Suprapubic skin (tissue), 4 donors: ENCODE measurements around the gene OTUD5. TPM values are rescaled to one million over a fixed set of nuclear protein-coding genes. Genes with fewer than 3 reads are reported as not detected.

Source experiments
- DNase-seq, 2 donors: peaks; one replicate each; pipeline ENCODE4 v3.0.0-alpha.2; 2019; ENCODE audit warnings: low spot score in 2 of 2
- H3K27ac ChIP-seq: fragments of 200-600 bp; sonication (generic); one replicate; pipeline ENCODE4 v1.5.1; 2019
- H3K27me3 ChIP-seq: fragments of 200-600 bp; sonication (generic); one replicate; pipeline ENCODE4 v1.5.1; 2019
- H3K36me3 ChIP-seq: fragments of 200-600 bp; sonication (generic); one replicate; pipeline ENCODE4 v1.5.1; 2019
- H3K4me1 ChIP-seq: fragments of 200-600 bp; sonication (generic); one replicate; pipeline ENCODE4 v1.5.1; 2019
- H3K4me3 ChIP-seq: fragments of 200-600 bp; sonication (generic); one replicate; pipeline ENCODE4 v1.5.1; 2019; ENCODE audit warnings: mild to moderate bottlenecking
- H3K9me3 ChIP-seq: fragments of 200-600 bp; sonication (generic); one replicate; pipeline ENCODE4 v1.5.1; 2019
- EP300 ChIP-seq: sonication (generic); formaldehyde crosslinking; IDR thresholded peaks from one replicate; pipeline ENCODE4 v1.6.1; 2017; ENCODE audit warnings: antibody characterized with exemption
- POLR2A ChIP-seq, 2 donors: fragments of 450-650 bp; IDR thresholded peaks; one replicate each; pipeline ENCODE4 v1.6.1; 2017; ENCODE audit warnings: antibody characterized with exemption in 2 of 2, mild to moderate bottlenecking in 2 of 2, moderate library complexity in 2 of 2
- POLR2AphosphoS5 ChIP-seq, 3 donors: sonication (generic); formaldehyde crosslinking; IDR thresholded peaks; one replicate each; pipeline ENCODE4 v1.6.1; 2017; ENCODE audit warnings: antibody characterized with exemption in 3 of 3
- WGBS: methylation state at CpG from one replicate; pipeline ENCODE4 v1.1.5; 2018; 5-methylcytosine and 5-hydroxymethylcytosine counted together
- total RNA-seq, 4 donors: library from RNA; depleted of rRNA; stranded (reverse); fragments of >200 nt; gene quantifications; one replicate each; pipeline ENCODE4 v1.1.0, GENCODE V29; 2016
- TF ChIP-seq, protein P1 (sequence below), 2 donors: fragments of 200-600 bp in 1 of 2; fragments of 450-650 bp in 1 of 2; sonication (generic) in 1 of 2; IDR thresholded peaks; one replicate each; pipeline ENCODE4 v1.5.1; 2016 to 2019; ENCODE audit warnings: antibody characterized with exemption in 2 of 2, mild to moderate bottlenecking in 1 of 2, moderate library complexity in 1 of 2

OTUD5 gene, protein sequence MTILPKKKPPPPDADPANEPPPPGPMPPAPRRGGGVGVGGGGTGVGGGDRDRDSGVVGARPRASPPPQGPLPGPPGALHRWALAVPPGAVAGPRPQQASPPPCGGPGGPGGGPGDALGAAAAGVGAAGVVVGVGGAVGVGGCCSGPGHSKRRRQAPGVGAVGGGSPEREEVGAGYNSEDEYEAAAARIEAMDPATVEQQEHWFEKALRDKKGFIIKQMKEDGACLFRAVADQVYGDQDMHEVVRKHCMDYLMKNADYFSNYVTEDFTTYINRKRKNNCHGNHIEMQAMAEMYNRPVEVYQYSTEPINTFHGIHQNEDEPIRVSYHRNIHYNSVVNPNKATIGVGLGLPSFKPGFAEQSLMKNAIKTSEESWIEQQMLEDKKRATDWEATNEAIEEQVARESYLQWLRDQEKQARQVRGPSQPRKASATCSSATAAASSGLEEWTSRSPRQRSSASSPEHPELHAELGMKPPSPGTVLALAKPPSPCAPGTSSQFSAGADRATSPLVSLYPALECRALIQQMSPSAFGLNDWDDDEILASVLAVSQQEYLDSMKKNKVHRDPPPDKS
- 10 to 100 TPM; 32.3 to 50.1 (median 46.2) TPM for total RNA-seq

DNA sequence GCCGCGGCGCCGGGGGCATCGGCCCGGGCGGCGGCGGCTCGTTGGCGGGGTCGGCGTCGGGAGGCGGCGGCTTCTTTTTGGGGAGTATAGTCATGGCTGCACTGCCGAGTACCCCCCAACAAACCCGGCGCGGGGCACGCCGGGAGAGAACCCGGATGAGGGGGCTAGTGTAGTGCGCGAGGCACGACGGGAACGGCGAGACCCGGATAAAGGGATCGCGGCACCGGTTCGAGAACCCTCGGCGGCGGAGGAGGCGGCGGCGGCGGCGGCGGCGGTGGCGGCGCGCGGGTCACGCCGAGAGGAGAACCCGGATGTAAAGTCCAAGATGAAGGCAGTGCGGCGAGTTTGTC, at the start of gene OTUD5:
Gene OTUD5 (minus strand): TSS at position 131 of the 350 bp plus-strand sequence. CDS start 37 bp downstream, at position 94.
- DNase-seq, result peak in 1 of 2 donors; percentile 78
- TF ChIP-seq POLR2A (IDR thresholded peaks at IDR 0.05) (no peak), POLR2AphosphoS5 (IDR thresholded peaks at IDR 0.05) (no peak)
- peak within 1 kb of the TSS; percentile 68 for H3K4me3 ChIP-seq
- no peaks in the 10 kb centered on the region for H3K36me3 ChIP-seq
- WGBS, result 36% methylated on average over 53 of the region's 53 CpGs
- peak within 1 kb of the TSS; percentile 97 for H3K27ac ChIP-seq
- no peaks in the 10 kb centered on the region for H3K9me3 ChIP-seq
- no peaks in the 10 kb centered on the region for H3K27me3 ChIP-seq
- peaks cover 39% of the 10 kb centered on the region for H3K4me1 ChIP-seq

DNA sequence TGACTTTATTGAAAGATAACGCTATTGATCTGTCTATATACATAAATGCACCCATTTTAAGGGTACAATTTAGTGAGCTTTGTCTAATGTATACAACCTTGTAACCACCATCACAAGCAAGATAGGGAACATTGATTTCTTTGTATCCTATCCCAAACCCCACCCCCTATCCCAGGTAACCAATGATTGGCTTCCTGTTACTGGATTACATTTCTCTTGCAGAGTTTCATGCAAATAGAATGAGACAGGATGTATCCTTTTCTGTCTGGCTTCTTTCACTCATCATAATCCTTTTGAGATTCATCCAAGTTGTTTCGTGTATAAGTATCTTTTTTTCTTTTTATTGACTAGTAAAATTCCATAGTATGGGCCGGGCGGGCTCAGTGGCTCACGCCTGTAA, 46.3 kb upstream of the OTUD5 start:
- Histone ChIP-seq H3K36me3 (no peaks in the 10 kb centered on the region), H3K27me3 (no peaks in the 10 kb centered on the region), H3K4me1 (peaks cover 9% of the 10 kb centered on the region), H3K9me3 (no peaks in the 10 kb centered on the region), H3K4me3 (no peak overlapping the region), H3K27ac (no peak overlapping the region)
- 71% methylated on average over 5 of the region's 5 CpGs for WGBS
- TF ChIP-seq, protein P1, sequence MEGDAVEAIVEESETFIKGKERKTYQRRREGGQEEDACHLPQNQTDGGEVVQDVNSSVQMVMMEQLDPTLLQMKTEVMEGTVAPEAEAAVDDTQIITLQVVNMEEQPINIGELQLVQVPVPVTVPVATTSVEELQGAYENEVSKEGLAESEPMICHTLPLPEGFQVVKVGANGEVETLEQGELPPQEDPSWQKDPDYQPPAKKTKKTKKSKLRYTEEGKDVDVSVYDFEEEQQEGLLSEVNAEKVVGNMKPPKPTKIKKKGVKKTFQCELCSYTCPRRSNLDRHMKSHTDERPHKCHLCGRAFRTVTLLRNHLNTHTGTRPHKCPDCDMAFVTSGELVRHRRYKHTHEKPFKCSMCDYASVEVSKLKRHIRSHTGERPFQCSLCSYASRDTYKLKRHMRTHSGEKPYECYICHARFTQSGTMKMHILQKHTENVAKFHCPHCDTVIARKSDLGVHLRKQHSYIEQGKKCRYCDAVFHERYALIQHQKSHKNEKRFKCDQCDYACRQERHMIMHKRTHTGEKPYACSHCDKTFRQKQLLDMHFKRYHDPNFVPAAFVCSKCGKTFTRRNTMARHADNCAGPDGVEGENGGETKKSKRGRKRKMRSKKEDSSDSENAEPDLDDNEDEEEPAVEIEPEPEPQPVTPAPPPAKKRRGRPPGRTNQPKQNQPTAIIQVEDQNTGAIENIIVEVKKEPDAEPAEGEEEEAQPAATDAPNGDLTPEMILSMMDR (IDR thresholded peaks at IDR 0.05), result no peak
- no peak for TF ChIP-seq POLR2A (IDR thresholded peaks at IDR 0.05)
- TF ChIP-seq POLR2AphosphoS5 (IDR thresholded peaks at IDR 0.05), result no peak
- no peak for TF ChIP-seq EP300
- DNase-seq, result no peak

DNA sequence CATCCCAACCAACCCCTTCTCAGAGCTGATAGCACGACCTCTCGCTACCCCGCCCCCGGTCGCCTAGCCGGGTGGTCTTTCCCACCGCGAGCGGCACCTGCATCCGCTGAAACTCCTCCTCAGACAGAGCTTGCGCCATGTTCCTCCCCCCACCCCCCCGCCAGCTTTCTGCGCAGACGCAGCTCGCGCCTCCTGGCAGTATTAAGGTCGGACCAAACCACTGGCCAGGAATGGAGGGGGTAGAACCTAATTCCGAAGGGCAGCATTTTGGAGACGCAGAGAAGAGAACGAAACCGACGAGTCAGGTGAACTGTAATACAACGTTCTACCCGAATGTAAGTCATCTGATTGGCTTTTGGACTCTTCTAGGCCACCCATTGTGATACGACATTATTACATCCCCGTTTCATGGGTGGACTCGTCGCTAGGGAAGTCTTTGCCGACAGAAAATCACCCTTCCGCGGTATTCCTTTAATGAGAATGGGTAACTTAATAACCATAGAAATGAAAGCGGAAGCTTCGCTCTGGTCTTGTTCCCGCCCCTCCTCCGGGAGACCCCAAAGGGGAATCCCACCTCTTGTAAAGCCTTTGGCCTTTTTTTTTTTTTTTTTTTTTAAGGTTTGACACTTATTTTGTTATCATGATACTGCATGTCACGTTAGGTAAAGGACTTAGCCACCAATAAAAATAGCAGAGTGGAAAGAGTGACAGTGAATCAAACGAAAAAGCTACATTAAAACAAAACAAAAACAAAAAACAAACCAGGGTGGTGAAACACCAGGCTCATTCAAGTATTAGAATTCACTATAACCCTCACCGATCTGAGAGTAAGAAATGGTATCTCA, 44.9 kb upstream of the OTUD5 start, which contains the start of gene GRIPAP1:
Gene GRIPAP1 (minus strand): TSS at position 174 of the 845 bp plus-strand sequence. CDS start 35 bp downstream, at position 139.
- DNase-seq, result peak; percentile 77
- WGBS, result 24% methylated on average over 38 of the region's 38 CpGs
- Histone ChIP-seq H3K27me3 (no peaks in the 10 kb centered on the region), H3K9me3 (no peaks in the 10 kb centered on the region), H3K27ac (peak within 1 kb of the TSS; percentile 86), H3K4me3 (peak within 1 kb of the TSS; percentile 64), H3K36me3 (peaks cover 8% of the 10 kb centered on the region), H3K4me1 (peaks cover 9% of the 10 kb centered on the region)
- TF ChIP-seq, protein P1 (IDR thresholded peaks at IDR 0.05), result no peak
- no peak for TF ChIP-seq EP300
- peak in 1 of 2 donors; percentile 28 for TF ChIP-seq POLR2A (IDR thresholded peaks at IDR 0.05)
- peak in 1 of 3 donors; percentile 69 for TF ChIP-seq POLR2AphosphoS5 (IDR thresholded peaks at IDR 0.05)

DNA sequence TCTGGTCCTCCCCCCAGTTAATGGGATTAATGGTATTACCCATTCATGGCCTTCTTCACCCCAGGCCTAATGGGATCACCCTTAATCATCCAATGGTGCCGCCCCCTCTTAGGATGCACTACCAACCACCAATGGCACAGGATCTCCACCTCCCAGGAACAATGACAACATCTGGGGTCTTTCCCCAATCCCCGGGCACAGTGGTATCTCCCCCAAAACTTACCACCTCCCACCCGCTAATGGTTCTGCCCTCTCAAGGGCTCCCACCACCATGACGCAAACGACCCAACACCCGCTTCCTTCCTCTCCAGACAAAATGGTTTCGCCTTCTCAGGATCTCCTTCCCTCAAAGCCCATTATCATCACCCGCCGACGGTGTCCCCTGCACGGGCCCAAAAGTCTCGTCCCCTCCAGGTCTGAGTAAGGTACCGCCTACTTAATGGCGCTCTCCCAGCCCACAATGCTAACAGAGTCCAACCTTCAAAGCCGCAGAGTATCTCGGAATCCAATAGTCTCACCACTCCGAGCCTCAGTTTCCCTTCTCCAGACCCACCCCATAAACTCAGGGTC, 44.2 kb upstream of the OTUD5 start:
- DNase-seq, result no peak
- Histone ChIP-seq H3K4me1 (peaks cover 9% of the 10 kb centered on the region), H3K27me3 (no peaks in the 10 kb centered on the region), H3K36me3 (peaks cover 8% of the 10 kb centered on the region), H3K4me3 (peak overlapping the region; percentile 64), H3K9me3 (no peaks in the 10 kb centered on the region), H3K27ac (peak overlapping the region; percentile 86)
- 43% methylated on average over 17 of the region's 17 CpGs for WGBS
- no peak for TF ChIP-seq POLR2AphosphoS5 (IDR thresholded peaks at IDR 0.05)
- no peak for TF ChIP-seq POLR2A (IDR thresholded peaks at IDR 0.05)
- no peak for TF ChIP-seq EP300
- TF ChIP-seq, protein P1 (IDR thresholded peaks at IDR 0.05), result no peak

DNA sequence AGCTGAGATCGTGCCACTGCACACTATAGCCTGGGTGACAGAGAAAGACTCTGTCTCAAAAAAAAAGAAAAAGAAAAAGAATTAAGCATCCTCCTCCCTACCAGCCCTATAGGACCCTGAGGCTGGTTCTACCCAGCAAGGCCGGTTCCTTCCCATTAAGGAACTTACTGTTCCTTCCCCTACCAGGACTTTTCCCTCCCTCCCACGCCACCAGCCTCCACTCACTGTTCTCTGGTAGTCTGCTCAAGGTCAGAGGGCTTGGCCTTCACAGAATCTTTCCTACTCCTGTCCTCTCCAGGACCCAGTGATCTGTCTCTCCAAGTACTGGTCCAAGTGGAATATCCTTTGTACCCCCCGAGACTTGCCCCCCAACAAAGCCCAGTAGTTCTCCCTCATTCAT, 43.2 kb upstream of the OTUD5 start:
- Histone ChIP-seq H3K4me1 (peaks cover 9% of the 10 kb centered on the region), H3K9me3 (no peaks in the 10 kb centered on the region), H3K36me3 (peaks cover 12% of the 10 kb centered on the region), H3K27me3 (no peaks in the 10 kb centered on the region), H3K4me3 (no peak overlapping the region), H3K27ac (no peak overlapping the region)
- no peak for TF ChIP-seq EP300
- no peak for TF ChIP-seq POLR2A (IDR thresholded peaks at IDR 0.05)
- TF ChIP-seq, protein P1 (IDR thresholded peaks at IDR 0.05), result no peak
- TF ChIP-seq POLR2AphosphoS5 (IDR thresholded peaks at IDR 0.05), result no peak
- no peak for DNase-seq
- WGBS, result 94% methylated on average over 4 of the region's 4 CpGs
